IgD-negative memory B cell (primary cell): ENCODE results near the gene TEX54. TPM values are rescaled to one million over a fixed set of nuclear protein-coding genes. Genes with fewer than 3 reads are reported as not detected.
"Not testable (repeated sequence)": the region's sequence is repeated elsewhere in the genome, so short reads cannot be mapped to it uniquely, and the experiment has no call there.

Experiments used
- H3K27ac Mint-ChIP-seq, 3 donors: one replicate each; pipeline ENCODE4 v1.8.0; 2020 to 2022; ENCODE audit warnings: mild to moderate bottlenecking in 3 of 3, mixed read lengths in 3 of 3, moderate library complexity in 1 of 3
- H3K27me3 Mint-ChIP-seq: one replicate; pipeline ENCODE4 v1.8.0; 2021; ENCODE audit warnings: mixed read lengths
- H3K36me3 Mint-ChIP-seq: one replicate; pipeline ENCODE4 v1.8.0; 2020; ENCODE audit warnings: mild to moderate bottlenecking, mixed read lengths
- H3K4me1 Mint-ChIP-seq, 3 donors: one replicate each; pipeline ENCODE4 v1.8.0; 2020 to 2022; ENCODE audit warnings: mixed read lengths in 3 of 3, mild to moderate bottlenecking in 1 of 3
- H3K4me3 Mint-ChIP-seq, 4 donors: one replicate each; pipeline ENCODE4 v1.8.0; 2020 to 2022; ENCODE audit warnings: mild to moderate bottlenecking in 4 of 4, mixed read lengths in 4 of 4, moderate library complexity in 3 of 4
- H3K9me3 Mint-ChIP-seq, 3 donors: one replicate each; pipeline ENCODE4 v1.8.0; 2020 to 2021; ENCODE audit warnings: mixed read lengths in 3 of 3, mild to moderate bottlenecking in 1 of 3
- polyA plus RNA-seq: library from polyadenylated mRNA; unstranded; fragments of 300-500 nt; fragmentation: Illumina TruSeq; gene quantifications from one replicate; pipeline ENCODE4 v1.2.3, GENCODE V29; 2021

Gene TEX54
- polyA plus RNA-seq, 1 donor from 2014 or later = not detected

GRCh38 chr11:62860835-62861563 is 28.4 kb upstream of the TEX54 start:
- peak overlapping the region in 1 of 3 donors; percentile 82 for H3K27ac Mint-ChIP-seq
- H3K9me3 Mint-ChIP-seq = no peaks in the 10 kb centered on the region
- H3K4me1 Mint-ChIP-seq = peaks cover 7 to 20% (median 13%) of the 10 kb centered on the region in 3 donors
- H3K36me3 Mint-ChIP-seq = no peaks in the 10 kb centered on the region
- no peaks in the 10 kb centered on the region for H3K27me3 Mint-ChIP-seq
- peak overlapping the region in 1 of 4 donors; percentile 34 for H3K4me3 Mint-ChIP-seq

- not testable (repeated sequence) for H3K9me3 Mint-ChIP-seq, H3K27ac Mint-ChIP-seq, H3K36me3 Mint-ChIP-seq, H3K27me3 Mint-ChIP-seq
- Mint-ChIP-seq H3K4me1 (peaks cover 19 to 24% (median 22%) of the 10 kb centered on the region in 3 donors), H3K4me3 (peak overlapping the region in 1 of 4 donors; percentile 36)
These were observed 26.7 kb upstream of the TEX54 start for GRCh38 chr11:62859281-62859703.

- H3K4me3 Mint-ChIP-seq = peak overlapping the region; percentile 13 to 98 (median 85)
- peaks cover 30 to 34% (median 32%) of the 10 kb centered on the region in 3 donors for H3K4me1 Mint-ChIP-seq
- no peaks in the 10 kb centered on the region for H3K36me3 Mint-ChIP-seq
- H3K27ac Mint-ChIP-seq = peak overlapping the region in 2 of 3 donors; percentile 77 to 84
- H3K9me3 Mint-ChIP-seq = no peaks in the 10 kb centered on the region
- H3K27me3 Mint-ChIP-seq = no peaks in the 10 kb centered on the region
These were observed 25.6 kb upstream of the TEX54 start for GRCh38 chr11:62858201-62858600.

- Mint-ChIP-seq H3K4me3 (peak overlapping the region; percentile 13 to 98 (median 85)), H3K4me1 (peaks cover 30 to 35% (median 33%) of the 10 kb centered on the region in 3 donors), H3K27me3 (no peaks in the 10 kb centered on the region), H3K9me3 (no peaks in the 10 kb centered on the region), H3K27ac (peak overlapping the region; percentile 35 to 84 (median 77)), H3K36me3 (no peaks in the 10 kb centered on the region)
These were observed 24.9 kb upstream of the TEX54 start for GRCh38 chr11:62857541-62857982.

GRCh38 chr11:62856333-62856895 is 23.8 kb upstream of the TEX54 start:
- peaks cover 32 to 40% (median 38%) of the 10 kb centered on the region in 3 donors for H3K4me1 Mint-ChIP-seq
- H3K9me3 Mint-ChIP-seq = no peaks in the 10 kb centered on the region
- H3K4me3 Mint-ChIP-seq = peak overlapping the region; percentile 97 to 99 (median 98)
- H3K27ac Mint-ChIP-seq = peak overlapping the region; percentile 89 to 99 (median 98)
- H3K27me3 Mint-ChIP-seq = no peaks in the 10 kb centered on the region
- no peaks in the 10 kb centered on the region for H3K36me3 Mint-ChIP-seq

GRCh38 chr11:62855571-62856332 is 23.1 kb upstream of the TEX54 start:
- peaks cover 32 to 43% (median 40%) of the 10 kb centered on the region in 3 donors for H3K4me1 Mint-ChIP-seq
- no peaks in the 10 kb centered on the region for H3K27me3 Mint-ChIP-seq
- peak overlapping the region; percentile 97 to 99 (median 98) for H3K4me3 Mint-ChIP-seq
- no peaks in the 10 kb centered on the region for H3K36me3 Mint-ChIP-seq
- H3K9me3 Mint-ChIP-seq = no peaks in the 10 kb centered on the region
- H3K27ac Mint-ChIP-seq = peak overlapping the region; percentile 89 to 99 (median 98)

GRCh38 chr11:62854825-62855570 is 22.4 kb upstream of the TEX54 start:
- H3K4me3 Mint-ChIP-seq = peak overlapping the region; percentile 97 to 99 (median 98)
- peak overlapping the region; percentile 89 to 99 (median 98) for H3K27ac Mint-ChIP-seq
- H3K27me3 Mint-ChIP-seq = no peaks in the 10 kb centered on the region
- no peaks in the 10 kb centered on the region for H3K9me3 Mint-ChIP-seq
- H3K36me3 Mint-ChIP-seq = no peaks in the 10 kb centered on the region
- H3K4me1 Mint-ChIP-seq = peaks cover 32 to 43% (median 40%) of the 10 kb centered on the region in 3 donors

GRCh38 chr11:62854013-62854824 is 21.6 kb upstream of the TEX54 start:
- no peaks in the 10 kb centered on the region for H3K36me3 Mint-ChIP-seq

GRCh38 chr11:62853279-62853965 is 20.8 kb upstream of the TEX54 start:
- Mint-ChIP-seq H3K27me3 (no peaks in the 10 kb centered on the region), H3K36me3 (no peaks in the 10 kb centered on the region), H3K4me3 (peak overlapping the region; percentile 97 to 99 (median 98)), H3K27ac (peak overlapping the region; percentile 86 to 99 (median 89)), H3K9me3 (no peaks in the 10 kb centered on the region), H3K4me1 (peaks cover 30 to 45% (median 43%) of the 10 kb centered on the region in 3 donors)

More at GRCh38 chr11:62854013-62854824, 21.6 kb upstream of the TEX54 start:
- no peaks in the 10 kb centered on the region for H3K27me3 Mint-ChIP-seq
- peak overlapping the region; percentile 89 to 99 (median 98) for H3K27ac Mint-ChIP-seq
- peaks cover 30 to 43% (median 40%) of the 10 kb centered on the region in 3 donors for H3K4me1 Mint-ChIP-seq
- H3K9me3 Mint-ChIP-seq = no peaks in the 10 kb centered on the region
- H3K4me3 Mint-ChIP-seq = peak overlapping the region; percentile 97 to 99 (median 98)

- H3K9me3 Mint-ChIP-seq = no peaks in the 10 kb centered on the region
These were observed 20.0 kb upstream of the TEX54 start for GRCh38 chr11:62852523-62853188.

GRCh38 chr11:62851807-62852522 is 19.3 kb upstream of the TEX54 start:
- no peaks in the 10 kb centered on the region for H3K27me3 Mint-ChIP-seq
- peaks cover 21 to 43% (median 40%) of the 10 kb centered on the region in 3 donors for H3K4me1 Mint-ChIP-seq
- no peaks in the 10 kb centered on the region for H3K9me3 Mint-ChIP-seq
- peak overlapping the region; percentile 0 to 86 (median 52) for H3K4me3 Mint-ChIP-seq
- H3K36me3 Mint-ChIP-seq = no peaks in the 10 kb centered on the region
- peak overlapping the region; percentile 77 to 92 (median 88) for H3K27ac Mint-ChIP-seq

More at GRCh38 chr11:62852523-62853188, 20.0 kb upstream of the TEX54 start:
- H3K4me1 Mint-ChIP-seq = peaks cover 26 to 43% (median 41%) of the 10 kb centered on the region in 3 donors
- H3K27ac Mint-ChIP-seq = peak overlapping the region in 2 of 3 donors; percentile 50 to 92
- no peaks in the 10 kb centered on the region for H3K36me3 Mint-ChIP-seq
- peak overlapping the region in 3 of 4 donors; percentile 12 to 97 (median 82) for H3K4me3 Mint-ChIP-seq
- no peaks in the 10 kb centered on the region for H3K27me3 Mint-ChIP-seq
